GM12878 (cell line): ENCODE results near the gene PRUNE1. TPM values are rescaled to one million over a fixed set of nuclear protein-coding genes. Genes with fewer than 3 reads are reported as not detected.

ENCODE experiments used
- ATAC-seq: fragments of 200-7000 bp; cut with Tn5 transposase; 3 replicates; pipeline ENCODE4 v1.9.1; 2020; ENCODE audit warnings: mild to moderate bottlenecking, moderate library complexity
- BruUV-seq: library from RNA; stranded (reverse); fragments of 400-500 nt; replicated peaks from 2 replicates; lab custom pipeline; 2021; lab: Mats Ljungman, UMichigan
- CTCF ChIA-PET: fragments of 300-600 bp; sonication (Branson Sonifier 250); formaldehyde crosslinking; extraction: SDS; loops from one replicate; lab custom pipeline; 2021; ENCODE audit warnings: inconsistent platforms; lab: Yijun Ruan, JAX
- POLR2A ChIA-PET: fragments of 350-600 bp; formaldehyde crosslinking; extraction: SDS; loops from one replicate; lab custom pipeline; 2021; ENCODE audit warnings: inconsistent platforms; lab: Charles Lee
- RAD21 ChIA-PET: fragments of 300-600 bp; sonication (Branson Sonifier 250); formaldehyde crosslinking; loops from one replicate; lab custom pipeline; 2023; ENCODE audit warnings: antibody characterized with exemption; ENCODE audit not compliant: unreplicated experiment; lab: Charles Lee
- SMC1A ChIA-PET: fragments of 300-600 bp; sonication (Branson Sonifier 250); formaldehyde crosslinking; loops from one replicate; lab custom pipeline; 2023; ENCODE audit not compliant: unreplicated experiment, uncharacterized antibody; lab: Charles Lee
- DNase-seq: peaks from one replicate; pipeline ENCODE4 v3.0.0-alpha.2; 2011; ENCODE audit warnings: low read depth, low spot score
- FAIRE-seq: peaks from 3 replicates; lab custom pipeline; 2011; peaks lifted over from hg19 to GRCh38; lab: Jason Lieb, UNC
- H2AFZ ChIP-seq: 2 replicates; pipeline ENCODE4 v1.6.0; 2011; ENCODE audit warnings: low read depth, low read length, control low read depth; ENCODE audit not compliant: control insufficient read depth
- H3K27ac ChIP-seq: 2 replicates; pipeline ENCODE4 v1.5.1; 2011; ENCODE audit warnings: control low read depth; ENCODE audit not compliant: control insufficient read depth, insufficient read depth
- H3K27me3 ChIP-seq, 2 experiments: replicated peaks in 1 of 2; 2 replicates each; pipeline versions ENCODE4 v1.6.0 to v1.6.1; 2011; ENCODE audit warnings: low read length in 1 of 2; ENCODE audit not compliant: control insufficient read depth in 2 of 2, insufficient read depth in 2 of 2
- H3K36me3 ChIP-seq, 2 experiments: 2 replicates each; pipeline ENCODE4 v1.5.1; 2011; ENCODE audit warnings: low read length in 1 of 2; ENCODE audit not compliant: control insufficient read depth in 2 of 2, insufficient read depth in 2 of 2
- H3K4me1 ChIP-seq: 2 replicates; pipeline ENCODE4 v1.6.1; 2011; ENCODE audit warnings: mild to moderate bottlenecking, low read length, moderate library complexity, mixed read lengths; ENCODE audit not compliant: control insufficient read depth, insufficient read depth
- H3K4me2 ChIP-seq: 2 replicates; pipeline ENCODE4 v1.6.0; 2011; ENCODE audit warnings: control low read depth; ENCODE audit not compliant: control insufficient read depth, insufficient read depth
- H3K4me3 ChIP-seq: fragments of 200-600 bp; sonication (generic); 2 replicates; pipeline ENCODE4 v1.5.1; 2016
- H3K79me2 ChIP-seq: 2 replicates; pipeline ENCODE4 v1.6.0; 2011; ENCODE audit warnings: low read length; ENCODE audit not compliant: control insufficient read depth, insufficient read depth
- H3K9ac ChIP-seq: 2 replicates; pipeline ENCODE4 v1.8.0; 2011; ENCODE audit warnings: low read length, control low read depth, mixed read lengths; ENCODE audit not compliant: control insufficient read depth, insufficient read depth
- H3K9me3 ChIP-seq: replicated peaks from 3 replicates; pipeline ENCODE4 v1.5.1; 2011; ENCODE audit warnings: mild to moderate bottlenecking, low read length; ENCODE audit not compliant: control insufficient read depth, insufficient read depth
- H4K20me1 ChIP-seq: 2 replicates; pipeline ENCODE4 v1.6.0; 2011; ENCODE audit not compliant: control insufficient read depth, insufficient read depth
- CEBPB ChIP-seq, 2 experiments: fragments of 150-350 bp in 1 of 2; IDR thresholded peaks; 2 replicates each; pipeline ENCODE4 v1.6.1; 2012 to 2014; ENCODE audit warnings: low read depth in 2 of 2, low read length in 2 of 2, borderline replicate concordance in 1 of 2, inconsistent platforms in 1 of 2
- HDAC6 ChIP-seq: fragments of 200-600 bp; sonication (generic); IDR thresholded peaks from one replicate; pipeline ENCODE4 v1.8.0; 2017; ENCODE audit warnings: antibody characterized with exemption; ENCODE audit not compliant: unreplicated experiment
- JUNB ChIP-seq: IDR thresholded peaks from 2 replicates; pipeline ENCODE4 v1.6.1; 2016; ENCODE audit warnings: antibody characterized with exemption, mild to moderate bottlenecking
- JUND ChIP-seq: IDR thresholded peaks from 2 replicates; pipeline ENCODE4 v1.6.1; 2012; ENCODE audit warnings: low read depth, mild to moderate bottlenecking, low read length, improper control_type of control experiment, moderate library complexity
- LARP7 ChIP-seq: fragments of 450-650 bp; IDR thresholded peaks from 2 replicates; pipeline ENCODE4 v1.6.1; 2017; ENCODE audit warnings: mild to moderate bottlenecking
- NFIC ChIP-seq: IDR thresholded peaks from 2 replicates; pipeline ENCODE4 v1.6.1; 2012; ENCODE audit warnings: low read depth, mild to moderate bottlenecking, inconsistent platforms, low read length, moderate library complexity
- POU2F2 ChIP-seq: IDR thresholded peaks from 3 replicates; pipeline ENCODE4 v1.6.1; 2011; ENCODE audit warnings: low read depth, mild to moderate bottlenecking, low read length, borderline replicate concordance
- RAD51 ChIP-seq: fragments of 450-650 bp; IDR thresholded peaks from 2 replicates; pipeline ENCODE4 v1.6.1; 2016; ENCODE audit warnings: moderate library complexity, mild to moderate bottlenecking, inconsistent platforms
- SP1 ChIP-seq: IDR thresholded peaks from one replicate; pipeline ENCODE4 v1.6.1; 2011; ENCODE audit warnings: low read depth, low read length
- TBL1XR1 ChIP-seq: IDR thresholded peaks from 2 replicates; pipeline ENCODE4 v1.6.1; 2012; ENCODE audit warnings: low read depth, low read length, improper control_type of control experiment
- WGBS: methylation state at CpG from one replicate; pipeline ENCODE4 v1.1.6; 2016; ENCODE audit warnings: low lambda C conversion rate; ENCODE audit not compliant: insufficient replicate concordance, insufficient coverage; ENCODE audit errors: missing lambda C conversion rate; 5-methylcytosine and 5-hydroxymethylcytosine counted together
- in situ Hi-C: fragments of 300-500 bp; cut with MboI; formaldehyde crosslinking; loops from 9 replicates; pipeline ENCODE4 v1.14.3; 2018; ENCODE audit warnings: mixed read lengths
- intact Hi-C: fragments of 100-400 bp; cut with micrococcal nuclease; formaldehyde crosslinking; loops from one replicate; pipeline ENCODE4 v1.14.2; 2022; ENCODE audit not compliant: unreplicated experiment
- polyA plus RNA-seq, 11 experiments: library from polyadenylated mRNA; depleted of rRNA in 4 of 11; unstranded in 6 of 11; stranded (reverse) in 5 of 11; fragments of >200 nt; fragmentation: Nextera tagmentation in 4 of 11; fragmentation: Illumina TruSeq in 1 of 11; extraction: Ambion mirVana in 4 of 11; extraction: Trizol in 1 of 11; gene quantifications; 1 replicate in 1 of 11; 2 replicates in 10 of 11; pipeline versions ENCODE4 v1.2.1 to v1.2.3, GENCODE V29; 2011 to 2016; ENCODE audit warnings: inconsistent platforms in 2 of 11, missing spikeins in 2 of 11, low read depth in 1 of 11
- total RNA-seq, 4 experiments: library from RNA; depleted of rRNA in 3 of 4; stranded (reverse); fragments of >200 nt in 3 of 4; fragmentation: Illumina TruSeq in 1 of 4; extraction: Trizol in 1 of 4; gene quantifications; 2 replicates each; pipeline versions ENCODE4 v1.2.1 to v1.2.3, GENCODE V29; 2013 to 2021
- TF ChIP-seq, protein P1 (sequence below): IDR thresholded peaks from 2 replicates; pipeline ENCODE4 v1.6.1; 2012; ENCODE audit warnings: low read depth, low read length, improper control_type of control experiment
- TF ChIP-seq, protein P2 (sequence below): IDR thresholded peaks from 2 replicates; pipeline ENCODE4 v1.6.1; 2012; ENCODE audit warnings: mild to moderate bottlenecking, low read depth, low read length

PRUNE1 gene
- total and polyA plus RNA-seq, 10 of the 15 experiments (the other 5 are each of a cell fraction or from before 2014, with no cell fraction given) = 4.7 to 24.5 (median 12.4) TPM

DNA sequence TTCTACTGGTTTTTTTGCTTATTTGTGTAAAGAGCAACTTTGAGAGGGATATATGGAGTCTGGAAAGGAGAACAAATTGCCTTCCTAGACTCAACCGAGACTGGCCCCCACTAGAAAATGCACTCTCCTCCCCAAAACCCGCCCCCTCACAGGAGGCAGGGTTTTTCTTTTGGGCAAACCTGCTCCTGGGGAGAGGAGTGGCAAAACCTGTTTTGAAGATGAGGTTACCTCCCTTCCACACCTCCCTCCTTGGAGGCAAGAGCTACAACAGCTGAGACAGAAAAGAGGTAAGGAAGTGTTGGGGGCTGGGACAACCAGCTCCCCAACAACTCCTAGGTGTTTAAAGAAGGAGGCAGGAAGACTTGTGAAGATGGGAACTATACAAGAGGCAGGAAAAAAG lies 28.1 kb downstream of the PRUNE1 start, which contains the start of gene BNIPL:
Gene BNIPL (plus strand): TSS at position 231 of the 400 bp plus-strand sequence. CDS start 140 bp downstream, at position 371.
- H2AFZ ChIP-seq = no peak within 1 kb of the TSS
- TF ChIP-seq HDAC6 (no peak), JUNB (no peak), NFIC (no peak), SP1 (no peak), JUND (no peak), LARP7 (no peak), RAD51 (no peak), CEBPB (IDR thresholded peaks at IDR 0.05; ENCODE audit: borderline replicate concordance in 1 of 2, low read depth in 2 of 2, low read length in 2 of 2) (no peak), POU2F2 (no peak), TBL1XR1 (no peak)
- TF ChIP-seq, protein P1, sequence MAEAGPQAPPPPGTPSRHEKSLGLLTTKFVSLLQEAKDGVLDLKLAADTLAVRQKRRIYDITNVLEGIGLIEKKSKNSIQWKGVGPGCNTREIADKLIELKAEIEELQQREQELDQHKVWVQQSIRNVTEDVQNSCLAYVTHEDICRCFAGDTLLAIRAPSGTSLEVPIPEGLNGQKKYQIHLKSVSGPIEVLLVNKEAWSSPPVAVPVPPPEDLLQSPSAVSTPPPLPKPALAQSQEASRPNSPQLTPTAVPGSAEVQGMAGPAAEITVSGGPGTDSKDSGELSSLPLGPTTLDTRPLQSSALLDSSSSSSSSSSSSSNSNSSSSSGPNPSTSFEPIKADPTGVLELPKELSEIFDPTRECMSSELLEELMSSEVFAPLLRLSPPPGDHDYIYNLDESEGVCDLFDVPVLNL = no peak
- TF ChIP-seq, protein P2, sequence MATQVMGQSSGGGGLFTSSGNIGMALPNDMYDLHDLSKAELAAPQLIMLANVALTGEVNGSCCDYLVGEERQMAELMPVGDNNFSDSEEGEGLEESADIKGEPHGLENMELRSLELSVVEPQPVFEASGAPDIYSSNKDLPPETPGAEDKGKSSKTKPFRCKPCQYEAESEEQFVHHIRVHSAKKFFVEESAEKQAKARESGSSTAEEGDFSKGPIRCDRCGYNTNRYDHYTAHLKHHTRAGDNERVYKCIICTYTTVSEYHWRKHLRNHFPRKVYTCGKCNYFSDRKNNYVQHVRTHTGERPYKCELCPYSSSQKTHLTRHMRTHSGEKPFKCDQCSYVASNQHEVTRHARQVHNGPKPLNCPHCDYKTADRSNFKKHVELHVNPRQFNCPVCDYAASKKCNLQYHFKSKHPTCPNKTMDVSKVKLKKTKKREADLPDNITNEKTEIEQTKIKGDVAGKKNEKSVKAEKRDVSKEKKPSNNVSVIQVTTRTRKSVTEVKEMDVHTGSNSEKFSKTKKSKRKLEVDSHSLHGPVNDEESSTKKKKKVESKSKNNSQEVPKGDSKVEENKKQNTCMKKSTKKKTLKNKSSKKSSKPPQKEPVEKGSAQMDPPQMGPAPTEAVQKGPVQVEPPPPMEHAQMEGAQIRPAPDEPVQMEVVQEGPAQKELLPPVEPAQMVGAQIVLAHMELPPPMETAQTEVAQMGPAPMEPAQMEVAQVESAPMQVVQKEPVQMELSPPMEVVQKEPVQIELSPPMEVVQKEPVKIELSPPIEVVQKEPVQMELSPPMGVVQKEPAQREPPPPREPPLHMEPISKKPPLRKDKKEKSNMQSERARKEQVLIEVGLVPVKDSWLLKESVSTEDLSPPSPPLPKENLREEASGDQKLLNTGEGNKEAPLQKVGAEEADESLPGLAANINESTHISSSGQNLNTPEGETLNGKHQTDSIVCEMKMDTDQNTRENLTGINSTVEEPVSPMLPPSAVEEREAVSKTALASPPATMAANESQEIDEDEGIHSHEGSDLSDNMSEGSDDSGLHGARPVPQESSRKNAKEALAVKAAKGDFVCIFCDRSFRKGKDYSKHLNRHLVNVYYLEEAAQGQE = no peak
- TF ChIP-seq, all 136 proteins: peak for 0
- H3K4me2 ChIP-seq = no peak within 1 kb of the TSS
- ChIA-PET CTCF (interaction anchor here (2.2 kb wide), 1 partner anchor 11 kb away, joined by 11 read pairs; no protein-coding TSS in a partner anchor), RAD21 (no interaction called here), POLR2A (no interaction called here), SMC1A (no interaction called here)
- DNase-seq = no peak
- WGBS = 43% methylated on average over 2 of the region's 2 CpGs
- H4K20me1 ChIP-seq = no peaks in the 10 kb centered on the region
- no peak for FAIRE-seq
- H3K27me3 ChIP-seq = no peaks in the 10 kb centered on the region
- intact Hi-C loops (no loop called here), in situ Hi-C loops (no loop called here)
- no peak for ATAC-seq
- no peak within 1 kb of the TSS for H3K9ac ChIP-seq
- H3K79me2 ChIP-seq = no peaks in the 10 kb centered on the region
- H3K27ac ChIP-seq = no peak within 1 kb of the TSS
- no peaks in the 10 kb centered on the region for H3K4me1 ChIP-seq
- no TSS peak for BruUV-seq
- no peak within 1 kb of the TSS for H3K4me3 ChIP-seq
- H3K9me3 ChIP-seq = no peaks in the 10 kb centered on the region
- H3K36me3 ChIP-seq = peaks cover 2% of the 10 kb centered on the region in 2 experiments; a peak in 2 of 4 replicates
